VCaP (cell line): ENCODE data around the gene SLC25A18.
"Not testable (repeated sequence)": the region's sequence is repeated elsewhere in the genome, so short reads cannot be mapped to it uniquely, and the experiment has no call there.

ENCODE experiments used
- H3K27ac ChIP-seq: fragments of 450-650 bp; 2 replicates; pipeline ENCODE4 v1.5.1; 2017
- CTCF ChIP-seq: fragments of 450-650 bp; conservative IDR thresholded peaks from 2 replicates; pipeline ENCODE4 v1.5.1; 2017; ENCODE audit warnings: mild to moderate bottlenecking, moderate library complexity

SLC25A18 gene

GRCh38 chr22:17549655-17550054 lies 13.6 kb upstream of the SLC25A18 start:
- no peak overlapping the region for H3K27ac ChIP-seq
- no peak for TF ChIP-seq CTCF

- no peak for TF ChIP-seq CTCF
- H3K27ac ChIP-seq, result no peak overlapping the region
Observed at GRCh38 chr22:17552737-17553136, 10.6 kb upstream of the SLC25A18 start.

GRCh38 chr22:17554814-17555213 lies 8.5 kb upstream of the SLC25A18 start:
- H3K27ac ChIP-seq, result no peak overlapping the region
- no peak for TF ChIP-seq CTCF

GRCh38 chr22:17559188-17559587 lies 4.1 kb upstream of the SLC25A18 start:
- peak overlapping the region; percentile 49; the same call in 1 of the 2 replicates for H3K27ac ChIP-seq
- TF ChIP-seq CTCF, result no peak

GRCh38 chr22:17563936-17564391 lies 666 bp downstream of the SLC25A18 start:
- TF ChIP-seq CTCF, result peak; percentile 14; the same call in 1 of the 2 replicates
- H3K27ac ChIP-seq, result peak overlapping the region; percentile 19; the same call in 1 of the 2 replicates

GRCh38 chr22:17566016-17566687 lies 2.9 kb downstream of the SLC25A18 start:
- H3K27ac ChIP-seq, result not testable (repeated sequence)

- no peak overlapping the region for H3K27ac ChIP-seq
- TF ChIP-seq CTCF, result no peak
Observed at GRCh38 chr22:17566776-17567175, 3.5 kb downstream of the SLC25A18 start.

- TF ChIP-seq CTCF, result no peak
- peak overlapping the region; percentile 89 for H3K27ac ChIP-seq
Observed at GRCh38 chr22:17569971-17570511, 6.7 kb downstream of the SLC25A18 start.
